Measurements from ENCODE around the gene CA11.

CA11 gene

DNA sequence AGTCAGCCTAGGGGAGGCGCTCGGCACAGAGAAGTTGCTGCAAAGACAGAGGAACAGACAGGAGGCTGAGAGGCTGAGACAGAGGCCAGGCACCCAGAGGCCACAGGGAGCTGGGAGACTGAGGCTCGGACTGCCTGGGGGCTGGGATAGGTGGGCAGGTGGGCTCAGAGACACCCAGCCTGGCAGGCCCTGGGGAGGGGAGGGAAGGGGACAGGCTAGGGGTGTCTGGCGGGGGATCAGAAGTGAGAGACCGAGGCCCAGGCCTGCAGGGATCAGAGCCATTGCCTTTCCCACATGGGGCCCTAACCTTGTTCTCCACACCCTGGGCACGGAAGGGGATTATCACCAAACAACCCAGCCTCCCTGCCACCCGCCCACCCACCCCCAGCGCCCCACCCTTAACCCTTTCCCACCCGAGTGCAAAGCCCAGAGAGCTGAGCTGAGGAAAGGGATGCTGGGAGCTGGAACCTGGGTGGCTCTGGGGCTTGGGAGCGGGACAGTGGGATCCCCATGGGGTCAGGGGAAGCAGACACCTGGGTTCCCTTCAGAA lies 25.5 kb upstream of the CA11 start:
- H3K4me3 ChIP-seq (ENCODE audit: low read depth, low read length), result no peak overlapping the region
- POLR2A ChIA-PET, result no interaction called here
- DNase-seq (ENCODE audit: low read depth, low spot score), result no peak
- TF ChIP-seq, protein P1, sequence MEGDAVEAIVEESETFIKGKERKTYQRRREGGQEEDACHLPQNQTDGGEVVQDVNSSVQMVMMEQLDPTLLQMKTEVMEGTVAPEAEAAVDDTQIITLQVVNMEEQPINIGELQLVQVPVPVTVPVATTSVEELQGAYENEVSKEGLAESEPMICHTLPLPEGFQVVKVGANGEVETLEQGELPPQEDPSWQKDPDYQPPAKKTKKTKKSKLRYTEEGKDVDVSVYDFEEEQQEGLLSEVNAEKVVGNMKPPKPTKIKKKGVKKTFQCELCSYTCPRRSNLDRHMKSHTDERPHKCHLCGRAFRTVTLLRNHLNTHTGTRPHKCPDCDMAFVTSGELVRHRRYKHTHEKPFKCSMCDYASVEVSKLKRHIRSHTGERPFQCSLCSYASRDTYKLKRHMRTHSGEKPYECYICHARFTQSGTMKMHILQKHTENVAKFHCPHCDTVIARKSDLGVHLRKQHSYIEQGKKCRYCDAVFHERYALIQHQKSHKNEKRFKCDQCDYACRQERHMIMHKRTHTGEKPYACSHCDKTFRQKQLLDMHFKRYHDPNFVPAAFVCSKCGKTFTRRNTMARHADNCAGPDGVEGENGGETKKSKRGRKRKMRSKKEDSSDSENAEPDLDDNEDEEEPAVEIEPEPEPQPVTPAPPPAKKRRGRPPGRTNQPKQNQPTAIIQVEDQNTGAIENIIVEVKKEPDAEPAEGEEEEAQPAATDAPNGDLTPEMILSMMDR (IDR thresholded peaks at IDR 0.05; ENCODE audit: insufficient read depth, low read length, missing control alignments), result no peak
- CTCF ChIA-PET, result interaction anchor here (1.3 to 8.5 kb wide), 3 partner anchors 10 to 28 kb away, joined by 4 to 40 read pairs (median 6); partner anchors contain the start of gene CA11

DNA sequence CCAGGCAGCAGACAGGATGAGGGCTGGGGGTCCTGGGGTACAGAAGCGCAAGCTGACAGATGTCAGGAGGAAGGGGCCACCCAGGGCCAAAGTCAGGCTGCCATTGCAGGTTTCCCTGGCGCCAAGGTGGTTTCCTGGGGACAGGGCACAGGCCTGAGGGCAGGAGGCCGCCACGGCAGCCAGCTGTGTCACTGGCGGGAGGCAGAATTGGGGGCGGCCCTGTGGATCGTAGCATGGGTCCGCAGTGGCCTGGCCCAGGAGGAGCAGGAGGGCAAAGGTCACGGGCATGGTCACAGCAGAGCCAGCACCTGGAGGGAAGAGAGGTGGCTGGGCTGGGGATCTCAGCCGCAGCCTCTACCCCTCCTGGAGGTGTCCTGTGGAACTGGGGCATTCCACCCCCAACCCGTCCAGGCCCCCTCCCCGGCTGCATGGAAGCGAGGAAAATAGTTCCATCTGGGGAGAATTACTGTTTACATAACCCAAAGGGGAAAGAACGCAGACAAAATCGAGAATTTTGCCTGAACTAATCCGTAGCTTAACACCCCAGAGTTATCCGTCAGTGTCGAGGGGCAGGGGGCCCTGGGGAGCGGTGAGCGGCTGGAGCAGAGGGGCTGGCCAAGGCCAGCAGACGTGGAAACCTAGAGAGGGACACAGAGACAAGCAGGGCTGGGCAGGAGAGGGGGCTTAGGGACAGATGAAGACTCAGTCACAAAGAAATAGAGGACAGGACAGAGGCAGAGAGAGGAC lies 24.9 kb upstream of the CA11 start:
- DNase-seq (ENCODE audit: low read depth, low spot score), result no peak
- TF ChIP-seq, protein P1 (IDR thresholded peaks at IDR 0.05; ENCODE audit: insufficient read depth, low read length, missing control alignments), result no peak
- H3K4me3 ChIP-seq (ENCODE audit: low read depth, low read length), result no peak overlapping the region
- ChIA-PET CTCF (interaction anchor here (1.3 to 8.5 kb wide), 2 partner anchors 25 to 28 kb away, joined by 4 to 40 read pairs; partner anchors contain the start of gene CA11), POLR2A (no interaction called here)

DNA sequence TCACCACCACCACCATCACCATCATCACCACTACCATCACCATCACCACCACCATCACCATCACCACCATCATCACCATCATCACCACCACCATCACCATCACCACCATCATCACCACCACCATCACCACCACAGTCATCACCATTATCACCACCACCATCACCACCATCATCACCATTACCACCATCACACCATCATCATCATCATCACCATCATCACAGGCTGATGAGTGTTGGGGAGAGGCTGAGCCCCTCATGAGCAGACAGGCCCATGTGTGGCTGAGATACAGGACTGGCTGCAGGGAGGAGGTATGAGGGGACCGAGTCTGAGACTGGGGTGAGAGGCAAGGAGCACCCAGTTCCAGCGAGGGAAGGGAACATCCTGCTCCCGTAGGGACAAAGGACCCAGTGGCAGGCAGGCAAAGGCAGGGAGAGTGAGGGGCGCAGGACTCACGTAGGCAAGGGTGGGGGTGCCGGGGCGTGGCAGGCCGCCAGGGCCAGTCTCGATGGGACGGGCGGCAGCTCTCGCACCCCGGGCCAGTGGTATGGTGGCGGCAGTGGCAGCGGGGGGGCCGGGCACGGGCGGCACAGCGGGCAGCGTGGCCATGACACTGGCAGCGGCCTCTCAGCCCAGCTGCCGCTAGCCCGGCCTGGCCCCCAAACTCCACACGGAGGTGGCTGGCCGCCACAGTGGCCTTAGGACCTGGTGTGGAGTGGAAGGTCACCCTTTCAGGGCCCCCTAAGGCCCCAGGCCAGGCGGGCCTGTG lies 24.1 kb upstream of the CA11 start:
- POLR2A ChIA-PET, result no interaction called here
- CTCF ChIA-PET, result interaction anchor here (8.5 kb wide), 1 partner anchor 25 kb away, joined by 40 read pairs; the partner anchor contains the start of gene CA11
- no peak overlapping the region for H3K4me3 ChIP-seq (ENCODE audit: low read depth, low read length)
- TF ChIP-seq, protein P1 (IDR thresholded peaks at IDR 0.05; ENCODE audit: insufficient read depth, low read length, missing control alignments), result no peak
- DNase-seq (ENCODE audit: low read depth, low spot score), result no peak

DNA sequence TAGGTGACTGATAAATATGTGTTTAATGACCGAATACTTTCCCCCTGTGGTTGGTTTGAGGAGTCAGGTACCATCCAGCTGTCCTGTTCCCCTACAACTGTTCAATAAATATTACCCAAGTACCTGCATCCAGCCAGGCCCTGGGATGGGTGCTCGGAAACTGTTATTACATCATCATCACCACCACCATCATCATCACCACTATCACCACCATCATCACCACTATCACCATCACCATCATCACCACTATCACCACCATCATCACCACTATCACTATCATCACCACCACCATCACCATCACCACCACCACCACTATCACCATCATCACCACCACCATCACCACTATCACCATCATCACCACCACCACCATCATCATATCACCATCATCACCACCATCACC lies 22.8 kb upstream of the CA11 start:
- H3K4me3 ChIP-seq (ENCODE audit: low read depth, low read length), result no peak overlapping the region
- TF ChIP-seq, protein P1 (IDR thresholded peaks at IDR 0.05; ENCODE audit: insufficient read depth, low read length, missing control alignments), result no peak
- ChIA-PET CTCF (interaction anchor here (1.3 kb wide), 1 partner anchor 9 kb away, joined by 4 read pairs; no protein-coding TSS in a partner anchor), POLR2A (no interaction called here)
- DNase-seq (ENCODE audit: low read depth, low spot score), result no peak

DNA sequence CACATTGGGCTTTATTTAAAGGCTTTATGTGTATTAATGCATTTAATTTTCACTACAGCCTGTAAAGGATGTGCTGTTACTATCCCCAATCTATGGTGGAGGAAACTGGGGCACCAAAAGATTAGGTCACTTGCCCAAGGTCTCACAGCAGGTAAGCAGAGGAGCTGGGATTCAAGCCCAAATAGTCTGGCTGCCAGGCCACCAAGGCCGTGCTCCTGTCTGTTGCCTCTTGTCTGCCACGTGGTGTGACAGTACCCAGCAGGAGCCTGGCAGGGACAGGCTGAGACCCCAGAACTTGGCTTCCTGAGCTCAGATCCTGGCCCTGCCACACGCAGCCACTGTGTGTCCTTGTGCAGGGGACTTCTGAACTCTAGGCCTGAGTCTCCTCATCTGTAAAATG lies 22.3 kb upstream of the CA11 start:
- ChIA-PET POLR2A (no interaction called here), CTCF (interaction anchor here (1.3 kb wide), 1 partner anchor 9 kb away, joined by 4 read pairs; no protein-coding TSS in a partner anchor)
- no peak for DNase-seq (ENCODE audit: low read depth, low spot score)
- no peak overlapping the region for H3K4me3 ChIP-seq (ENCODE audit: low read depth, low read length)
- TF ChIP-seq, protein P1 (IDR thresholded peaks at IDR 0.05; ENCODE audit: insufficient read depth, low read length, missing control alignments), result no peak

DNA sequence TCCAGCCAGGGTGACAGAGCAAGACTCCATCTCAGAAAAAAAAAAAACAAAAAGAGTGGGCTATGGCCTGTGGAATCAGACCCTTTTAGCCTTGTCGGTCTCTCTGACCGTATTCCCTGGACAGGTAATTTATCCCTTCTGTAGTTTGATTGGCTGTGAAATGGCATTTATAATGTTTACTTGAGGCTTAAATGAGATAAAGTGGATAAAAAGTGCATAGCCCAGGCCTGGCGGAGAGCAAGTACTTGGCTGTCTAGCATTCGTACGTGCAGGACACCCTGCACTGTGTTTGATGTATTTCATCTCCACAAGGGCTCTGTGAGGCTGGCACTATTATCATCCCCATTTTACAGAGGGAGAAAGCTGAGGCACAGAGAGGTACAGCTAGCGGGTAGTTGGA lies 19.8 kb upstream of the CA11 start:
- no peak overlapping the region for H3K4me3 ChIP-seq (ENCODE audit: low read depth, low read length)
- DNase-seq (ENCODE audit: low read depth, low spot score), result no peak
- ChIA-PET CTCF (interaction anchor here (6.5 kb wide), 1 partner anchor 9 kb away, joined by 58 read pairs; no protein-coding TSS in a partner anchor), POLR2A (no interaction called here)
- TF ChIP-seq, protein P1 (IDR thresholded peaks at IDR 0.05; ENCODE audit: insufficient read depth, low read length, missing control alignments), result no peak
